Erythroblast (primary cell): ENCODE data around the gene RIMOC1.

ENCODE experiments used
- GATA1 ChIP-seq: IDR thresholded peaks from 2 replicates; pipeline ENCODE4 v1.6.1; 2011; ENCODE audit warnings: low read depth, mild to moderate bottlenecking, control low read depth, low read length, moderate library complexity
- POLR2A ChIP-seq: IDR thresholded peaks from 2 replicates; pipeline ENCODE4 v1.6.1; 2011; ENCODE audit warnings: mild to moderate bottlenecking, low read length

DNA sequence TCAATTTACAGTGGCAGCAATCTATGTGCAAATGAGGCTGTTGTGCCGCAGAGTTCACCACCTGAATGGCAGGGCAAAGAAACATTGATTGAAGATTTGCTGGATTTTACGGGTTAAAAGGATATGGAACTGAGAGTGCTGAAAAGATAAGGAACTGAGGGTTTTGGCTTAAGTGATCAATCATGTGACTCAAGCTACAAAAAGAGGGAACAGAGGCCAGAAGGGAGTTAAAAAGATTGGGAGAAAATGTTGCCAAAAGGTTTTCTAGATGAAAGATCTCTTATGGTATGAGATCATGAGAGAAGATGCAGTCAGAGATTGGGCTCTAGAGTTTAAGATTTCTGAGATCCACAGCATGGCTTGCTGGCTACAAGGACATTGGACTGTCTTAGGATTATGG lies 7.9 kb upstream of the RIMOC1 start:
- TF ChIP-seq POLR2A (no peak), GATA1 (no peak)
